GM21390 (cell line): ENCODE measurements around the gene SEMA4F.
"Not testable (repeated sequence)": the region's sequence is repeated elsewhere in the genome, so short reads cannot be mapped to it uniquely, and the experiment has no call there.

Source experiments
- ATAC-seq: cut with Tn5 transposase; IDR thresholded peaks from one replicate; pipeline ENCODE4 v1.9.1; 2021; ENCODE audit not compliant: unreplicated experiment

SEMA4F gene

GRCh38 chr2:74653985-74654882 is at the start of gene SEMA4F:
Gene SEMA4F (plus strand): TSS chr2:74654247. CDS start chr2:74654377, 130 bp downstream.
- peak; percentile 99 for ATAC-seq

- ATAC-seq: no peak
Observed at GRCh38 chr2:74606927-74607326, 47.1 kb upstream of the SEMA4F start.

GRCh38 chr2:74617122-74617521 is 36.9 kb upstream of the SEMA4F start:
- ATAC-seq: no peak

- ATAC-seq: no peak
Observed at GRCh38 chr2:74618410-74619083, 35.5 kb upstream of the SEMA4F start.

- ATAC-seq: no peak
Observed at GRCh38 chr2:74619651-74620297, 34.3 kb upstream of the SEMA4F start.

GRCh38 chr2:74620671-74621070 is 33.4 kb upstream of the SEMA4F start:
- no peak for ATAC-seq

GRCh38 chr2:74625658-74626425 is 28.2 kb upstream of the SEMA4F start:
- ATAC-seq: no peak

GRCh38 chr2:74628538-74629105 is 25.4 kb upstream of the SEMA4F start:
- ATAC-seq: no peak

GRCh38 chr2:74630454-74630853 is 23.6 kb upstream of the SEMA4F start:
- not testable (repeated sequence) for ATAC-seq

- ATAC-seq: no peak
Observed at GRCh38 chr2:74632209-74632938, 21.7 kb upstream of the SEMA4F start.

- ATAC-seq: no peak
Observed at GRCh38 chr2:74632939-74633312, 21.1 kb upstream of the SEMA4F start.

GRCh38 chr2:74639550-74639949 is 14.5 kb upstream of the SEMA4F start:
- ATAC-seq: no peak

- no peak for ATAC-seq
Observed at GRCh38 chr2:74645344-74645743, 8.7 kb upstream of the SEMA4F start.

- ATAC-seq: no peak
Observed at GRCh38 chr2:74646201-74646600, 7.8 kb upstream of the SEMA4F start.

- ATAC-seq: no peak
Observed at GRCh38 chr2:74646834-74647482, 7.1 kb upstream of the SEMA4F start.

GRCh38 chr2:74648009-74648443 is 6.0 kb upstream of the SEMA4F start, which contains the start of gene M1AP:
Gene M1AP (minus strand): TSS chr2:74648330. CDS start chr2:74640275, 8,055 bp downstream.
- ATAC-seq: no peak

GRCh38 chr2:74653589-74653984 is 460 bp upstream of the SEMA4F start:
- ATAC-seq: peak; percentile 28

- no peak for ATAC-seq
Observed at GRCh38 chr2:74655579-74655978, 1.5 kb downstream of the SEMA4F start.

- ATAC-seq: no peak
Observed at GRCh38 chr2:74658516-74658915, 4.5 kb downstream of the SEMA4F start.
